GM21825 (cell line): Measurements from ENCODE around the gene STRADB.
"Not testable (repeated sequence)": the region's sequence is repeated elsewhere in the genome, so short reads cannot be mapped to it uniquely, and the experiment has no call there.

Source experiments
- ATAC-seq: cut with Tn5 transposase; IDR thresholded peaks from one replicate; pipeline ENCODE4 v1.9.1; 2021; ENCODE audit warnings: mild to moderate bottlenecking, moderate library complexity; ENCODE audit not compliant: unreplicated experiment

The STRADB gene

DNA sequence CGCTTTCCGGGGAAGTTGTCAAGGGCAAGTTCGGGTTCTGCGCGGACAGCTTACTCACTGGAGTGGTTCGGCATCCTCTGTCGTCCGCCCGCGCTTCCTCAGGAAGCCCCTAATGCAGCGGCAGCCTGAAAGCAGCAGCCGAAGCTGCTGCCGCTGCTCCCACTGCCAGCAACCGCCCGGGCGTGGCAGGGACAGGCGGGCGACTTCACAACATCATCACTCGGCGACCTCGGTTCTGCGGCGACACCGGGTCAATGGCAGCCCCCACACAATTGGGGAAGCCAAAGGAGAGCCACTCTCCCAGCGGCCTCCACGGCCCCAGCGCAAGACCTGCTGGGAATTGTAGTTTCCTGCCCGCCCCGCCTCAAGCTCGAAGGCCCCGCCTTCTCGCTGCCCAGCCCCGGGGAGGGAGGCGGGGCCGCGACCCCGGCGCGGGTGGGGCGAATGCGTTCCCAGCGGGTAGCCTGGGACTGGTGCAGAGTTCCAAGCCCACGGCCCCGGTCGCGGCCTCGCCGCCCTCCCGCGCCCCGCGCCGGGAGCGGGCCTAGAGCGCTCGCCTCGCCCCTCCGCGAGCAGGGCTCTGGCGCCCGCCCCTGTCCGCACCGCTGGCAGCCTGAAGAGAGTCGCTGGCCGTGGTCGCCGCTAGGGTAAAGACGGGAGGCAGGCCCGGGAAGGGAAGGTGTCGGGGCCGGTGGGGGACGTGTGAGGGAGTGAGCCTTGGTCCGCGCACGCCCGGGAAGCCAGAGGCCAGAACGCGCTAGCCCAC is at the start of gene STRADB, which contains the start of gene TRAK2:
Gene STRADB, plus strand, starts transcription at position 449 of the 766 bp plus-strand sequence. CDS start 3,101 bp downstream, outside the sequence.
Gene TRAK2, minus strand, starts transcription at position 167 of the 766 bp plus-strand sequence. CDS start 30,951 bp downstream, outside the sequence.
- peak; percentile 96 for ATAC-seq

DNA sequence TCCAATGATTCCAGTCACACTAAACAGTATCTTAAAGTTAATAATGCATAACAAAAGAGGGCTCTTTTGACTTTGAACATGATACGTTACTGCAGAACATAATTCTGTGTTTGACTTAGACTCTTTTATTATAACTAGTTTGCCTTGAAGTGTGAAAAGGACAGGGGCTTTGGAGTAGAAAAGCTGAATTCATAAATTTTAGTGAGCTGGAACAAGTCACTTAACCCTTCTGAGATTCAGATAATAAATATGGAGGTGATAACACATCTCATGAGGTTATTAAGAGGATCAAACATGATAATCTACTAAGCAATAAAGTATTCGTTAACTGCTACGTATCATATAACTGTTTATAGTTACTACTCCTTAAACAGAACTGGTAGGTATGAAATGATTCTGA is 49.7 kb upstream of the STRADB start:
- ATAC-seq = no peak

DNA sequence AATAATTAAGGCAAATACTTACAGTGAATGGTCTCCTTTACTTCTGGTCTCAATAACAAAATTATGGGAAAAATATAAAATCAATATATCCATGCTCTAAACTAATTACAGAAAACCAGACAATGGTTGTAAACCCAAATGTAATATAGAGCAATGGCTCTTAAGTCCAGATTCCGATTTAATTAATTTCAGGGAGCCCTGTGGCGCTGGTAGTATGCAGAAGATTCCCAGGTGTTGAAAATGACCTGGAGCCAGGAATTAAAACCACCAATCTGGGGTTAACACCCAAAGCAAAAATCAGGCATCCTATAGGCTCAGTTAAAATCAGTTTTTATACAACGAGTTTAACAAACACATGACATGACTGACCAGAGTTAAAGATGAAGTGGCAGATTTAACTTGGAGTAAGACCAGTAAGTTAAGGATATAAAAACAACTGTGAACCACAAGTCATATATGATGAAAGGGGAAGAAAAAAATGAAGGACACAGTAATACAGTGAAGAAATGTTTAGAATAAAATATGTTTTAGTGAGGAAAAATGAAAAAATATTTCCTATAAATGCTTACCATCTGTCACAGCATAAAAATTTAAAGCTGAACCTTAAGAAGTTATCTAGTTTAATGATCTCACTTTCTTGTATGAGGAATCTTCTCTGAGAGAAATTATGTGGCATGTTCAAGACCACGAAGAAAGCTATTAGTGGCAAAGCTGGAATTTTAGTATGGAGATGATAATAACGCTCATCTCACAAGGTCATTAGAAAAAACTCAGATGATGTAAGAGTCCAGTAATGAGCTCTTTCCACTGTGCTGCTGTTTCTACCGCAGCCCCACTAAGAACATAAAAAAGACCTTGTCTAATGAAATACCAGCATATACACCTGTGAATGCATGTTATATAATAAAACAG is 48.6 kb upstream of the STRADB start:
- ATAC-seq = no peak

- no peak for ATAC-seq
Measured at GRCh38 chr2:201403880-201404279, 47.7 kb upstream of the STRADB start.

DNA sequence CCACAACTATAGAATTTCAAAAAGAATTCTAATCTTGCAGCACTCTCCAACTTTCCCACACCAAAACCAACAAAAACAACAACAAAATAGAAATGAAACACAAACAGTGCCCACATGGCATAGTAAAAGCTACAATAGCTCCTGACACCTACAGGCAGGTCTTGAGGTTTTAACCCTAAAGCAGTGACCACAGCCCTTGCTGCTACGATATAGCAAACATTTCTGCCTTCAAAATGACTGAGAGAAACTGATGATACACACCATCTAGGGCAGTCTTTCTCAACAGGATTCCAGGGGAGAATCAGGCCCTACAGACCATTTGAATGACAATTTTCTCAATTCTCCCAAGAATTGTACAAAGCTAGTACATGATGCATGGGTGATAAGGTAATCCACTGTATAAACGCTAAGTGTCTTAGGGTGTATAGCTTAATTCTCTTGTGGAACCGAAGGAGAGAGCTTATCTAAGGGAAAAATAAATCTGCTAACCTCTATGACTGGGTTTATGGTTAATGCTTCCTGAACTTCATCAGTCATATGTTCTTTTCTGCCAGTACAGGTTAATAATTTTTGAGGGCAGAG is 46.8 kb upstream of the STRADB start:
- ATAC-seq = no peak

DNA sequence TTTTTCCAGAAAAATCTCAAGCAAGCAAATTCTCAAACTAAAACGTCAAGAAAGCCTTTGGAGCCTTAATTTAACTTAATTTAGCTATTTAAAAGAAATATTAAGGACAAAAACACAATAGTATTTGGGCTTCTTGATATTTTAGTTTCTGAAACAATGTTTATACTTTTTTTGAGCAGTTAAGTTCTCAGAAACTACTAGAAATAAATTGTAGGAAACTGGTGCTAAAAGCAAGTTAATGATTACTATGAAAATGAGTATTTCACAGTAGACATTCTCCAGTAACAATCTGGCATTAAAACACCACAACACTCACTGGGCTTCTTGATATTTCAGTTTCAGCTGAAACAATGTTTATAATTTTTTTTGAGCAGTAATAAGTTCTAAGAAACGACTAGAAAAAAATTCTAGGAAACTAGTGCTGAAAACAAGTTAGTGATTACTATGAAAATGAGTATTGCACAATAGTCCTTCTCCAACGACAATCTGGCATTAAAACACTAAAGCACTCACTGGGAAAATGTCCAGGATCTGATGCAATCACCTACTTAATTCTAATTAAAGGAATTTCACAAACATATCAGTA is 45.4 kb upstream of the STRADB start:
- ATAC-seq = no peak

DNA sequence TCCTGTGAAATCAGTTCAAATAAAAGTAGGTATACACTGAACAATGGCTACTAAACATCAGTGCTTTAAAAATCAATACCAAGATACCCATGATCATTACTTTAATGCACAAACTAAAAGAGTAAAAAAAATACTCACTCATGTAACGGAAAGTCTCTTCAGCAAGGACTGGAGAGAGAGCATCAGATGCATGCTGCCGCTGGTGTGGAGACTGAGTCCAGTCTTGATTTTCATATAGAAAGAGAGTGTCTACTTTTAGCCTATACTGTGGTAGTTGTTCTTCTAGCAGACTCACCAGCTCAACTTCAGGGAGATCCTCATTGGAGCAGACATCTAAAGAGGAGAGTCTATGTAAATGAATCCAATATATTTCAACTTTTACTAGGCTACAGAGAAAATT is 44.3 kb upstream of the STRADB start:
- no peak for ATAC-seq

- no peak for ATAC-seq
Measured at GRCh38 chr2:201408931-201409330, 42.6 kb upstream of the STRADB start.

DNA sequence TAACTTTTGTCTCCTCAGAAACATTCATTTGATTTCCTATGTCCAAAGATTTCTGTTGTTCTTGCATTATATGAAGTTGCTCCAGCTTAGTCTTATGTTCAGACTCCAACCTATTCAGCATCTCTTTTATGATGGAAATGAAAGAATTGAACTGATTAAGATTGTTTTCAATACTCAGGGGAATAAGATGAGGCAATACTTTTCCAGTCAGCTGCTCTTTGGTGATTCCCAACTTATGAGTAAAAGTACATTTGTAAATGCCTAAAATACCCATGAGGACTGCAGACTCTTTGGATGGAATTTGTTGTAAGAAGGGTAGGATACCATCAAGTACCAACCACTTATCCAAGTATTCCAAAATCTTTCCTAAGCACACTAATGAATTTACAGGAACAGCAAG is 40.1 kb upstream of the STRADB start:
- ATAC-seq = no peak

- no peak for ATAC-seq
Measured at GRCh38 chr2:201413143-201413542, 38.4 kb upstream of the STRADB start.

- no peak for ATAC-seq
Measured at GRCh38 chr2:201413552-201413951, 38.0 kb upstream of the STRADB start.

- ATAC-seq = peak; percentile 85
Measured at GRCh38 chr2:201414099-201415023, 37.2 kb upstream of the STRADB start.

GRCh38 chr2:201415149-201415548 is 36.4 kb upstream of the STRADB start:
- ATAC-seq = no peak

DNA sequence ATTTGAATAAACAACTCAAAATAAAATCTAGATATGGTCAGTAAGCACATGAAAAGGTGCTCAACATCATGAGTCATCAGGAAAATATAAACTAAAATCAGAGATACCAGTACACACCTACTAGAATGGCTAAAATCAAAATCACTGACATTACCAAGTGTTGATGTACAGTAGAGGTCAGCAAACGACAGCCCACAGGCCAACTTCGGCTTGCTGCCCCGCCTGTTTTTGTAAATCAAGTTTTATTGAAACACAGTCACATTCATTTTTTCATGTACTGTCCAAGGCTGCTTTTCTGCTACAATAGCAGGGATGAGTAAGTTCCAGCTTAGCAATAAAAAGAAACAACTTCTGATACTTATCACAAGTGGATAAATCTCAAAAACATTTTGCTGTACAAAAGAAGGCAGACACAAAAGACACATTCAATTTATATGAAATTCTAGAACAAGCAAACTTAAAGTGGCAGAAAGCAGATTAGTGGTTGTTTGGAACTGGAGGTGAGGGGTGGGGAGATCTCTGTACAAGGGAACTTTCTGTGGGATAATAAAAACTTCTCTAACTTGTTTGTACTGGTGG is 32.4 kb upstream of the STRADB start:
- no peak for ATAC-seq

DNA sequence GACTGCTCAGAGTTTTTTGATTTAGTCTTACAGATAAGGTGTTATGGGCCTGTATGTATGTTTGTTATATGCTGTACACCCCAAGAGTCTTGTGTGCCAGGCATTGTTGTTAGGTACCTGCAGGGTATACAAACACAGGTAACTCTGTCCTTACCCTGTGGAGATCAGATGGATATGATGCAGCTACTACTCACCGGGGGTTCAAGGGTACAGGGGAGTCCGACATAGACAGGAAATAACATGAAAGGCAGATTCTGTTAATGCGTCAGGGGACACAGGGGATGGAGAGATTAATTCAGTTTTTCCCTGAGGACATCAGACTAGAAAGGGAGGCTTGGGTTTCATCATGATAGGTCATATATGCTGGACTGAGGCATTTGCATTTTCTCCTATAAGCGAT is 31.6 kb upstream of the STRADB start:
- ATAC-seq = no peak

DNA sequence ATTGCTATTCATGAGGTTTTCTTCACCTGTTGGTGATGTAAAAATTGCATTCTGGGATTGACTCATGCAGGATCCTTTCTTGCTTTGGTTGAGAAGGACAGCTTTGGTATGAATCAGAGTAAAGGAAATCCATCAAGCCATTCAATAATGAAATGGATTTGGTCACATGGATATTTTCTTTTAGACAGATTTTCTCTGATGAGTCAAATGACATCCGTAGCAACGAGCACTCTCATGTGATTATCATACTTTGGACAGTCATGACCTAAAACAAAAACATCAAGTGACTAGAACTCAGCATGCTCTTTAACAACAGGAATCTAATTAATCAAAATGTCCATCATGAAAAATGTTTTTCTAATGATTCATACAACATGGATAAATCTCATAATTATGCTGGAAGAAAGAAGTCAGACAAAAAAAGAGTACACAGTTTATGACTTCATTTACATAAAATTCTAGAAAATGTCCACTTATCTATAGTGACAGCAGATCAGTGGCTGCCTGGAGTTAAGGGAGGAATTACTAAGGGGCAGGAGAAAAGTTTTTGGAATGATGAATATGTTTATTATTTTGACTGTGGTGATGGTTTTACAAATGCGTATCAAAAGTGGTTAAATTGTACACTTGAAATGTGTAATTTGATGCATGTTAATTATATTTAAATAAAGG is 31.0 kb upstream of the STRADB start:
- no peak for ATAC-seq

GRCh38 chr2:201425952-201426351 is 25.6 kb upstream of the STRADB start:
- ATAC-seq = no peak

DNA sequence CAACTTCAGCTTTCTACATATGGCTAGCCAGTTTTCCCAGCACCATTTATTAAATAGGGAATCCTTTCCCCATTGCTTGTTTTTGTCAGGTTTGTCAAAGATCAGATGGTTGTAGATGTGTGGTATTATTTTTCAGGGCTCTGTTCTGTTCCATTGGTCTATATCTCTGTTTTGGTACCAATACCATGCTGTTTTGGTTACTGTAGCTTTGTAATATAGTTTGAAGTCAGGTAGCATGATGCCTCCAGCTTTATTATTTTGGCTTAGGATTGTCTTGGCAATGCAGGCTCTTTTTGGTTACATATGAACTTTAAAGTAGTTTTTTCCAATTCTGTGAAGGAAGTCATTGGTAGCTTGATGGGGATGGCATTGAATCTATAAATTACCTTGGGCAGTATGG is 23.2 kb upstream of the STRADB start:
- ATAC-seq = not testable (repeated sequence)

DNA sequence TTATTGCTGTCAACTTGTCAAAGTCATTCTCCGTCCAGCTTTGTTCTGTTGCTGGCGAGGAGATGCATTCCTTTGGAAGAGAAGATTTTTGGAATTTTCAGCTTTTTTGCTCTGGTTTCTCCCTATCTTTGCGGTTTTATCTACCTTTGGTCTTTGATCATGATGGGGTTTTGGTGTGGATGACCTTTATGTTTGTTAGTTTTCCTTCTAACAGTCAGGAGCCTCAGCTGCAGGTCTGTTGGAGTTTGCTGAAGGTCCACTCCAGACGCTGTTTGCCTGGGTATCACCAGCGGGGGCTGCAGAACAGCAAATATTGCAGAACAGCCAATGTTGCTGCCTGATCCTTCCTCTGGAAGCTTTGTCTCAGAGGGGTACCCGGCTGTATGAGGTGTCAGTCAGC is 21.7 kb upstream of the STRADB start:
- ATAC-seq = not testable (repeated sequence)
